ENCODE data around the gene METTL4.

- TF ChIP-seq, protein P1, sequence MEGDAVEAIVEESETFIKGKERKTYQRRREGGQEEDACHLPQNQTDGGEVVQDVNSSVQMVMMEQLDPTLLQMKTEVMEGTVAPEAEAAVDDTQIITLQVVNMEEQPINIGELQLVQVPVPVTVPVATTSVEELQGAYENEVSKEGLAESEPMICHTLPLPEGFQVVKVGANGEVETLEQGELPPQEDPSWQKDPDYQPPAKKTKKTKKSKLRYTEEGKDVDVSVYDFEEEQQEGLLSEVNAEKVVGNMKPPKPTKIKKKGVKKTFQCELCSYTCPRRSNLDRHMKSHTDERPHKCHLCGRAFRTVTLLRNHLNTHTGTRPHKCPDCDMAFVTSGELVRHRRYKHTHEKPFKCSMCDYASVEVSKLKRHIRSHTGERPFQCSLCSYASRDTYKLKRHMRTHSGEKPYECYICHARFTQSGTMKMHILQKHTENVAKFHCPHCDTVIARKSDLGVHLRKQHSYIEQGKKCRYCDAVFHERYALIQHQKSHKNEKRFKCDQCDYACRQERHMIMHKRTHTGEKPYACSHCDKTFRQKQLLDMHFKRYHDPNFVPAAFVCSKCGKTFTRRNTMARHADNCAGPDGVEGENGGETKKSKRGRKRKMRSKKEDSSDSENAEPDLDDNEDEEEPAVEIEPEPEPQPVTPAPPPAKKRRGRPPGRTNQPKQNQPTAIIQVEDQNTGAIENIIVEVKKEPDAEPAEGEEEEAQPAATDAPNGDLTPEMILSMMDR (IDR thresholded peaks at IDR 0.05) = no peak
- no peak for TF ChIP-seq EP300 (IDR thresholded peaks at IDR 0.05)
Measured at GRCh38 chr18:2559249-2559648, 12.1 kb downstream of the METTL4 start.
